Rectal smooth muscle tissue (tissue), 1 donor: Measurements from ENCODE around the gene TSC2.
A peak's percentile ranks its signal among the peaks of the same experiment; 100 is the strongest.

Source experiments
- H3K27ac ChIP-seq: one replicate; pipeline ENCODE4 v1.7.0; 2013; ENCODE audit warnings: low read depth, low read length, inconsistent platforms
- H3K27me3 ChIP-seq: one replicate; pipeline ENCODE4 v1.7.0; 2013; ENCODE audit warnings: low read length; ENCODE audit not compliant: control insufficient read depth, insufficient read depth
- H3K36me3 ChIP-seq: one replicate; pipeline ENCODE4 v1.7.0; 2013; ENCODE audit warnings: low read length; ENCODE audit not compliant: control insufficient read depth, insufficient read depth
- H3K4me1 ChIP-seq: one replicate; pipeline ENCODE4 v1.7.0; 2013; ENCODE audit warnings: low read length; ENCODE audit not compliant: control insufficient read depth, insufficient read depth
- H3K4me3 ChIP-seq: one replicate; pipeline ENCODE4 v1.7.0; 2013; ENCODE audit warnings: low read length
- H3K9ac ChIP-seq: one replicate; pipeline ENCODE4 v1.7.0; 2013; ENCODE audit warnings: low read length

The TSC2 gene

GRCh38 chr16:2058420-2058819, 10.6 kb downstream of the TSC2 start:
- H3K27ac ChIP-seq: no peak overlapping the region

GRCh38 chr16:2058872-2059271, 11.1 kb downstream of the TSC2 start:
- Histone ChIP-seq H3K27ac (no peak overlapping the region), H3K27me3 (no peaks in the 10 kb centered on the region), H3K4me3 (no peak overlapping the region), H3K36me3 (peaks cover 27% of the 10 kb centered on the region), H3K4me1 (no peaks in the 10 kb centered on the region), H3K9ac (no peak overlapping the region)

More at GRCh38 chr16:2058420-2058819, 10.6 kb downstream of the TSC2 start:
- Histone ChIP-seq H3K4me1 (no peaks in the 10 kb centered on the region), H3K27me3 (no peaks in the 10 kb centered on the region), H3K4me3 (no peak overlapping the region), H3K9ac (no peak overlapping the region), H3K36me3 (peaks cover 29% of the 10 kb centered on the region)

GRCh38 chr16:2060346-2060745, 12.6 kb downstream of the TSC2 start:
- no peaks in the 10 kb centered on the region for H3K27me3 ChIP-seq
- H3K36me3 ChIP-seq: peaks cover 31% of the 10 kb centered on the region
- no peaks in the 10 kb centered on the region for H3K4me1 ChIP-seq
- no peak overlapping the region for H3K9ac ChIP-seq
- no peak overlapping the region for H3K4me3 ChIP-seq
- H3K27ac ChIP-seq: no peak overlapping the region

DNA sequence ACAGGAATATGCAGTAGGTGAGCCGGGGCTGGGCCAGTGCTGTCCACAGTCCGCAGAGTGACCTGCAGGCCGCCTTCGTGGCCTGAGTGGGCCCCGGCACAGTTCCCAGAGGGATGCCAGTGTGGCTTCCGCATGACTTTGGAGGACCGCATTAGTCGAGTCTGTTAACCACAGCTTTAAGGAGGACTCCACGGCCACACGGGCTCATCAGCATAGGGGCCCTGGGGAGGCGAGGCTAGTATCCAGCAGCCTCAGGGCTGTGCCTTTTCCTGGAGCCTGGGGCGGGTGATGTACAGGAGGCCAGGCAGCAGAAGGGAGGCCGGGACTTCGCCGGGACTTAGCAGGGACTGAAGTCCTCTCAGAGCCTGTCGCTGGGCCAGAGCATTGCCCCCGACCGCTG, 13.2 kb downstream of the TSC2 start:
- Histone ChIP-seq H3K4me1 (no peaks in the 10 kb centered on the region), H3K4me3 (no peak overlapping the region), H3K27ac (no peak overlapping the region), H3K27me3 (no peaks in the 10 kb centered on the region), H3K9ac (no peak overlapping the region), H3K36me3 (peaks cover 37% of the 10 kb centered on the region)

DNA sequence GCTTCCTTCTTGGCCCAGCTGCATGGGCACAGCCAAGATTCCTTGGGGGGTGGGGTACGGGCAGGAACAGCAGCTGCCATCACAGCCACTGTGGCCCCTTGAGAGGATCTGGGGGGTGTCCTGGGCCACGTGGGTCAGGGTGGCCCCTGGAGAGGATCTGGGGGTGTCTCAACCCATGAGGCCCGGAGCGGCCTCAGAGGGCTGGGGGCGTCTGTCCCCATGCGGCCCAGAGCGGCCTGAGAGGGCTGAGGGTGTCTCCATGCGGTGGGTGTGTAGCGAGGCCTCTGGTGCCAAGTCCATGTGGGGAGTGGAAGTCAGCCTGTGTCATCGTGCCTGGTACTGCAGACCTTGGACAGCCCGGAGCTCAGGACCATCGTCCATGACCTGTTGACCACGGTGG, 13.7 kb downstream of the TSC2 start:
- Histone ChIP-seq H3K4me1 (no peaks in the 10 kb centered on the region), H3K36me3 (peaks cover 39% of the 10 kb centered on the region)

DNA sequence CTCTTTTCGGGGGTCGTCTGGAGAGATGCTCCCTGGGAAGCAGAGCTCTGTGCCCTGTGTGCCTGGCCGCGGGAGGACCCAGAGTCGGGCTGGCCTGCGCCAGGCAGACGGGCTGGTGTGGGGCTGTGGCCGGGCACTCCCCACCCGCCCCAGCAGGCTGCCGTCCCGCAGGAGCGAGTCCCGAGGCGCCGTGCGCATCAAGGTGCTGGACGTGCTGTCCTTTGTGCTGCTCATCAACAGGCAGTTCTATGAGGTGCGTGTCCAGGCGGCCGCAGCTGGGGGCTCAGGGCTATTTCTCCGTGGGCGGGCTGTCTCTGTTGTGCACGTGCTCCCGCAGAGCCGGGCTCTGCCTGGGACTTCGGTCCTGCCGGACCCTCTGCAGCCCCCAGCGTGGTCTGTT, 15.0 kb downstream of the TSC2 start:
- Histone ChIP-seq H3K36me3 (peaks cover 30% of the 10 kb centered on the region), H3K4me3 (no peak overlapping the region), H3K9ac (no peak overlapping the region), H3K27me3 (no peaks in the 10 kb centered on the region), H3K27ac (no peak overlapping the region), H3K4me1 (no peaks in the 10 kb centered on the region)

More for the DNA sequence above, 13.7 kb downstream of the TSC2 start:
- no peak overlapping the region for H3K27ac ChIP-seq
- no peaks in the 10 kb centered on the region for H3K27me3 ChIP-seq
- no peak overlapping the region for H3K9ac ChIP-seq
- no peak overlapping the region for H3K4me3 ChIP-seq

DNA sequence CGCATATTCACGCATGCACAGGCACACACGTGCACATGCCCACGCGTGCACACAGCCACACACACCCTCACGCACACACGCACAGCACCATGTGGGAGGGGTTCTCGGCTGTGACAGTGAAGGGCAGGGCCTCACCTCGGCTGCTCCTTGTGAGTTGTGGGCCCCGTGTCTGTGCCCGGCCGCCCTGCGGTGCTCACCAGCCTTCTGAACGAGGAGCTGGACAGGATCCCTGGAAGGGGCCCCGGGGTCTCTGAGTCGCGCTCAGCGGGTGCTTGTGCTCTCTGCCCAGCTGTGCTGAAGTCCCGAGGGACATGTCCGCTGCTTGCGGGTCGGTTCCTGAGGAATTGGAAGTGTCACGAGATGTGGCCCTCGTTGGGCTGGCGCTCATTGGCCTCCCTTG, 16.1 kb downstream of the TSC2 start:
- Histone ChIP-seq H3K27ac (no peak overlapping the region), H3K4me1 (no peaks in the 10 kb centered on the region), H3K4me3 (no peak overlapping the region), H3K36me3 (peaks cover 25% of the 10 kb centered on the region), H3K9ac (no peak overlapping the region), H3K27me3 (no peaks in the 10 kb centered on the region)

DNA sequence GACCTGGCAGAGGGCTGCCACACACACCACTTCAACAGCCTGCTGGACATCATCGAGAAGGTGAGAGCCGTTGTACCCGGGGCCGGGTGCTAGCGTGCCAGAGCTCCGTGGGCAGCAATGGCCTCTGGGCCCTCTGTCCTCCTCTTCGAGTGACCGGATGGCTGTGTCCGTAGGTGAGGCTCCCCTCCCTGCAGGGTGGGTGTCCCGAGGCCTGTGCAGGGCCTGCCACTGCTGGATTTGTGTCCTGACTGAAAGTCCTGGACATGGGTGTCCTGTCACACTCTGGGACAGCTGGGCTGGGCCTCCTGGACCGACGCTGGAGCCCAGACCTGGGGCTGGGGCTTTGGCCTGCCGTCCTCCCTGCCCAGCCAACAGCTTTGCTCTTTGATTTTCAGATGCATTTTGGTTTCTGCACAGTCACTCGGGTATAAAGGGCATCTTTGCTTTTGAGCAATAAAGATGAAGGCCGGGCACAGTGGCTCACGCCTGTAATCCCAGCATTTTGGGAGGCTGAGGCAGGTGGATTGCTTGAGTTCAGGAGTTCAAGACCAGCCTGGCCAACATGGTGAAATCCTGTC, 16.7 kb downstream of the TSC2 start:
- no peaks in the 10 kb centered on the region for H3K4me1 ChIP-seq
- no peaks in the 10 kb centered on the region for H3K27me3 ChIP-seq
- no peak overlapping the region for H3K4me3 ChIP-seq
- no peak overlapping the region for H3K9ac ChIP-seq
- H3K27ac ChIP-seq: no peak overlapping the region
- H3K36me3 ChIP-seq: peaks cover 25% of the 10 kb centered on the region

GRCh38 chr16:2066139-2066538, 18.4 kb downstream of the TSC2 start:
- peaks cover 30% of the 10 kb centered on the region for H3K36me3 ChIP-seq
- H3K4me1 ChIP-seq: no peaks in the 10 kb centered on the region
- H3K4me3 ChIP-seq: no peak overlapping the region
- no peak overlapping the region for H3K27ac ChIP-seq
- H3K27me3 ChIP-seq: no peaks in the 10 kb centered on the region
- H3K9ac ChIP-seq: no peak overlapping the region

DNA sequence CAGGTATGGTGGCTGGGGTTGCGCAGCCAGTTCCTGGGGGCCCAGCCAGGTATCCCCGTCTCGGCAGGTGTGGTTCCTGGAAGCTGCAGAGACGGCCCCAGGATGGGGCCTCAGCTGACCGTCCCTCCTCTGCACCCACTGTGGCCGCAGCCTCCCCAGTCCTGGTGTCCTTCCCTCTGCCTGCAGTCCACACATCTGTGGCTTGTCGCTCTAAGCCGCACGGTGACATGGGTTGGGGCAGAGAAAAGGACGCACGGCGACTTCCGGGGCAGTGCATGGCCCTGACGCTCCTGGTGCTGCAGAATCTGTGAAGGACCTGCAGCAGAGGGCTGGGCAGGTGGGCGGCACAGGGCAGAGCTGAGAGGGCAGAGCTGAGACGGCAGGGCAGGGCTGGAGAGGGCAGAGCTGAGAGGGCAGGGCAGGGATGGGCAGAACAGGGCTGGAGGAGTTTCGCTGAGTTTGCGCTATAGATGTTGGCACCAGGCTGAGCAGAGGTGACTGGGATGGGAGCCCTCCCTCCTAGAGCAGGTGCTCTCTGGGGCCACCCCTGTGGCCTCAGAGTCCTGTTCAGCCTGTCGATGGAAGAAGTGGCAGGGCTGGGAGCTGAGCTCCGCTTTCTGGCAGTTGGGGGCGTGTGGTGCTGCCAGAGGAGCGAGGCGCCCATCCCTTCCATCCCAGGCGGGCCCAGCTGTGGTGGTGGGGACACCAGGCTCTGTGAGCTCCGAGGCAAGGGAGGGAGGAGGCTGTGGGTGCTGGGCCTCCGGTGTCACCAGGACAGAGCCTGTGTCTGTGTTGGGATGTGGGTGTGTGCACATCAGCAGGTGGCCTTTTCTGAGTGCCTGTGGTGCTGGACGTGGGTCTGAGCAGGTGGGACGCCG, 23.0 kb downstream of the TSC2 start:
- Histone ChIP-seq H3K27me3 (no peaks in the 10 kb centered on the region), H3K4me3 (no peak overlapping the region), H3K36me3 (peaks cover 29% of the 10 kb centered on the region), H3K4me1 (no peaks in the 10 kb centered on the region), H3K9ac (no peak overlapping the region), H3K27ac (no peak overlapping the region)

DNA sequence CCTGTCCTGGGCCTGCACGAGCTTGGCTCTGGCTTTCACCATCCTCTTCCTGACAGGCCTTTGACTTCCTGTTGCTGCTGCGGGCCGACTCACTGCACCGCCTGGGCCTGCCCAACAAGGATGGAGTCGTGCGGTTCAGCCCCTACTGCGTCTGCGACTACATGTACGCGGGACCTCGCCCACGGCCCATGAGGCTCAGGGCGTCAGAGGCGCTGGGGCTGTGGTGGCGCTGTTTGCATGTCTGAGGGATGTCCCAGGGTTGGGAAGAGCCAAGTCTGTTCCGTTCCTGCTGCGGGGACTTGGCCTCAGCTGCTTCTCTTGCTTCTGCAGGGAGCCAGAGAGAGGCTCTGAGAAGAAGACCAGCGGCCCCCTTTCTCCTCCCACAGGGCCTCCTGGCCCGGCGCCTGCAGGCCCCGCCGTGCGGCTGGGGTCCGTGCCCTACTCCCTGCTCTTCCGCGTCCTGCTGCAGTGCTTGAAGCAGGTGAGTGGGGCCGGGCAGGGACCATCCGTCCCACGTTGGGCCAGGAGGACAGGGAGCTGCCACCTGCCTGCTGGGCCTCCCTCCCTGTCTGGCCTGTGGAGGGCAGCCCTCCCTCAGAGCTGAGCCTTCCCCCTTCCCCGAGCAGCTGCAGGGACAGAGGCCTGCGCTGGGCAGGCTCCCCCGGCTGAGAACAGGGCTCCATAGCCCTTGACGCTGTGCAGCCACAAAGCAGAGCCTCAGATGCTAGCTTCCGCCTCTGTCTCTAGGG, 23.8 kb downstream of the TSC2 start:
- no peaks in the 10 kb centered on the region for H3K4me1 ChIP-seq
- no peak overlapping the region for H3K27ac ChIP-seq
- H3K27me3 ChIP-seq: no peaks in the 10 kb centered on the region
- H3K36me3 ChIP-seq: peaks cover 23% of the 10 kb centered on the region
- H3K4me3 ChIP-seq: no peak overlapping the region
- H3K9ac ChIP-seq: no peak overlapping the region

DNA sequence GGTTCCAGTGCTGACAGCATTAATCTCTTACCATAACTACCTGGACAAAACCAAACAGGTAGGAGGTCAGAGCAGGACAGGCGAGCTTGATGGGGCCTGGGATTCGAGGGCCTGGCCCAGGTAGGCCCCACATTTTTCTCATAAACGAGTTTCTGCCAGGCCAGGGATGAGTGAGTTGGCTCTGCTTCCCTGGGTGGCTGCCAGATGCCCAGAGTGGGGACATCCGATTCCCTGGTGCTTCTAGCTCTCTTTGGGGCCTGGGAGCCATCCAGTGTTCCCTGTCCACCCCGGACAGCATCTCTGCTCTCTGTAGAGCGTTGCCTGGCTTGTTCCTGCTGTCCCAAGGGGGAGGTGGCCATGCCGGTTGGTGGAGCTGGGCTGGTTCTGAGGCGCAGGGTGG, 25.1 kb downstream of the TSC2 start:
- peaks cover 27% of the 10 kb centered on the region for H3K36me3 ChIP-seq
- H3K27ac ChIP-seq: peak overlapping the region; percentile 19

More for the DNA sequence above, 25.1 kb downstream of the TSC2 start:
- H3K9ac ChIP-seq: no peak overlapping the region
- no peaks in the 10 kb centered on the region for H3K27me3 ChIP-seq
- no peaks in the 10 kb centered on the region for H3K4me1 ChIP-seq
- no peak overlapping the region for H3K4me3 ChIP-seq
